ENCODE measurements around the gene SERPINA12. TPM values are rescaled to one million over a fixed set of nuclear protein-coding genes. Genes with fewer than 3 reads are reported as not detected.

SERPINA12 gene
- total RNA-seq (2014; rRNA removed; shearing (Covaris generic)): not detected in 2 replicates
- not detected in 2 replicates for polyA plus RNA-seq (2014; cell fraction: nucleus; rRNA removed)

- DNase-seq (ENCODE audit: extremely low read depth, low read depth): no peak
Observed at GRCh38 chr14:94509356-94509755, at the start of gene SERPINA12. Gene SERPINA12 (minus strand): TSS chr14:94509469. CDS start chr14:94498397, 11,072 bp downstream.

- no peak for DNase-seq (ENCODE audit: extremely low read depth, low read depth)
Observed at GRCh38 chr14:94558842-94559241, 49.6 kb upstream of the SERPINA12 start.

- no peak for DNase-seq (ENCODE audit: extremely low read depth, low read depth)
Observed at GRCh38 chr14:94557327-94557726, 48.1 kb upstream of the SERPINA12 start.

- DNase-seq (ENCODE audit: extremely low read depth, low read depth): no peak
Observed at GRCh38 chr14:94555991-94556390, 46.7 kb upstream of the SERPINA12 start.

GRCh38 chr14:94550041-94550440 lies 40.8 kb upstream of the SERPINA12 start:
- no peak for DNase-seq (ENCODE audit: extremely low read depth, low read depth)

GRCh38 chr14:94548999-94549985 lies 40.0 kb upstream of the SERPINA12 start:
- DNase-seq (ENCODE audit: extremely low read depth, low read depth): peak; percentile 33

- DNase-seq (ENCODE audit: extremely low read depth, low read depth): no peak
Observed at GRCh38 chr14:94548131-94548998, 39.1 kb upstream of the SERPINA12 start.

GRCh38 chr14:94547726-94548125 lies 38.5 kb upstream of the SERPINA12 start:
- DNase-seq (ENCODE audit: extremely low read depth, low read depth): no peak

GRCh38 chr14:94547151-94547680 lies 37.9 kb upstream of the SERPINA12 start:
- no peak for DNase-seq (ENCODE audit: extremely low read depth, low read depth)

GRCh38 chr14:94545131-94545841 lies 36.0 kb upstream of the SERPINA12 start:
- DNase-seq (ENCODE audit: extremely low read depth, low read depth): no peak

GRCh38 chr14:94544726-94545125 lies 35.5 kb upstream of the SERPINA12 start:
- no peak for DNase-seq (ENCODE audit: extremely low read depth, low read depth)

GRCh38 chr14:94543449-94544124 lies 34.3 kb upstream of the SERPINA12 start:
- no peak for DNase-seq (ENCODE audit: extremely low read depth, low read depth)

- DNase-seq (ENCODE audit: extremely low read depth, low read depth): no peak
Observed at GRCh38 chr14:94542811-94543440, 33.7 kb upstream of the SERPINA12 start.

- no peak for DNase-seq (ENCODE audit: extremely low read depth, low read depth)
Observed at GRCh38 chr14:94542111-94542810, 33.0 kb upstream of the SERPINA12 start.

- DNase-seq (ENCODE audit: extremely low read depth, low read depth): no peak
Observed at GRCh38 chr14:94541234-94541975, 32.1 kb upstream of the SERPINA12 start.

- no peak for DNase-seq (ENCODE audit: extremely low read depth, low read depth)
Observed at GRCh38 chr14:94540031-94540794, 30.9 kb upstream of the SERPINA12 start.

- no peak for DNase-seq (ENCODE audit: extremely low read depth, low read depth)
Observed at GRCh38 chr14:94539181-94539580, 29.9 kb upstream of the SERPINA12 start.

Measured in NCI-H460 (cell line).